HG03175 (cell line): ENCODE results near the gene PSMB3.

ENCODE experiments used
- ATAC-seq: cut with Tn5 transposase; IDR thresholded peaks from one replicate; pipeline ENCODE4 v1.9.1; 2021; ENCODE audit warnings: mild to moderate bottlenecking, moderate library complexity; ENCODE audit not compliant: unreplicated experiment

PSMB3 gene

DNA sequence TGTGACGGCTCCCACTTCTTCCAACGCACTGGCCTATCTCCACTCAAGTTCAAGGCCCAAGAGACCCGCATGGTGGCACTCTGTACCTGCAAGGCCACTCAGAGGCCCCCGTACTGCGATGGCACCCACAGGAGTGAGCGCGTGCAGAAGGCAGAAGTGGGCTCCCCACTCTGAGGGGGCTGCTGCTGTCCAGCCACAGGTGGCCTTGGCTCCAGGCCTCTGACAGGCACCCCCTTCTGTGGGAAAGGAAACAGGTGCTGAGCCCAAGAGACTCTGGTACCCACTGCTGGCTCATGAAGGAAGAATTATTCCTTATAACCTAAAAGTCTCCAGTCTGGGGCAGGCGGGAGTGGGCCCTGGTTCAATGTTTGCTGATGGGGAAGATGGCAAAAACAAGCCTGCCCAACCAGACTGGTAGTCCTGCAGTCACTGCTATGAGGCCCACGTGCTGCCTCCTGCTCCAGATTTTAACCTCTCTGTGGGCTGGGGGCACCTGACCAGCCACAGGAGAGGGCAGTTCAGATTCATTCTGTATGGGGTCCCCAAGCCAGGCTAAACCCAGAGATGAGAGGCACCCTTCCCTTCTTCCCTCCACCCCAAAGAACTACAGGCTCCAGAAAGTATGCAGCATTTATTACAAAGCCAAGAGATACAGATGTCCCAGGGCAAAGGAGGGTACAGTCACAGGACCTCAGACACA is 19.1 kb upstream of the PSMB3 start:
- ATAC-seq, result no peak

DNA sequence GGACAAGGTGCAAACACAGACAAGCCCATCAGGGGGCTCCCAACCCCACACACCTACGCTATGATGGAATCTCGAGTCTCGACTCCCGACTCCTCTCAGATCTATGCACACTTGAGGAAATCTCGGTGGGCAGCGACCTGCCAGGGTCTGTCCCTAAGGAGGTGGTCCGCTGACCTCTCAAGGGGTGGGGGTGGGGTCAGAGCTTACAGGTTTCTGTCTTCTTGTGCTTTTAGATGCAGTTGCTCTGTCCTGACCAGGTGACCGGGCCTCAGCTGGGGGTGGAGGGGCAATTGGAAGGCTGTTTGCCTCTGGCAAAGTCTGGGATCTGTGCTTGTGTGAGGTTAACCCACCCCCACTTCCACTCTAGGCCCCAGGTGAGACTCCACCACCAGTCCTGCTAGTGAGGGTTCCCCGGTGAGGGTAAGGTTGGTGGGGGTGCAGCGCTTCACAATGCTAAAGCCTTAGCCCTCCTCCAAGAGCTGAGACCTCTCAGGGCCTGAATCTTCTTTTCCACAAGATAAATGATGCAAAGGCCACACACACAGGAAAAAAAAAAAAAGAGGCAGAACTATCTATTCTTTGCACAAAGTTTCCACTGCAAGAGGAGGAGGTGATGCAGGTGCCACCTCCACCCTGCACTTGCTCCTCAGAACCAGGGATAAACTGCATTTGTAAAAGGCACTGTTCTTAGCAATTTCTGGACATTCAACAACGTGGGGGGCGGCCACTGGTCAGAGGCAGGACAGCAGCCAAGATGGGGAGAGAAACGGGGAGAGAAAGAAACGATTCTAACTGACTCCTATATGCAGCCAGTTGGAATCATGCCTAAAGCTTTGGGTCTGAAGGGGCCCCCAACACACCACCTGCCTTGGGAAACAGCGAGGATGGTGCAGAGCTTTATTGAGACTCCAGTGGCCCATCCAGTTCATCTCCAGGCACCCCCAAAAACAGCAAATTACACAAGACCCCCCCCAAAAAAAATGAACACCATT is 18.3 kb upstream of the PSMB3 start:
- ATAC-seq, result no peak

DNA sequence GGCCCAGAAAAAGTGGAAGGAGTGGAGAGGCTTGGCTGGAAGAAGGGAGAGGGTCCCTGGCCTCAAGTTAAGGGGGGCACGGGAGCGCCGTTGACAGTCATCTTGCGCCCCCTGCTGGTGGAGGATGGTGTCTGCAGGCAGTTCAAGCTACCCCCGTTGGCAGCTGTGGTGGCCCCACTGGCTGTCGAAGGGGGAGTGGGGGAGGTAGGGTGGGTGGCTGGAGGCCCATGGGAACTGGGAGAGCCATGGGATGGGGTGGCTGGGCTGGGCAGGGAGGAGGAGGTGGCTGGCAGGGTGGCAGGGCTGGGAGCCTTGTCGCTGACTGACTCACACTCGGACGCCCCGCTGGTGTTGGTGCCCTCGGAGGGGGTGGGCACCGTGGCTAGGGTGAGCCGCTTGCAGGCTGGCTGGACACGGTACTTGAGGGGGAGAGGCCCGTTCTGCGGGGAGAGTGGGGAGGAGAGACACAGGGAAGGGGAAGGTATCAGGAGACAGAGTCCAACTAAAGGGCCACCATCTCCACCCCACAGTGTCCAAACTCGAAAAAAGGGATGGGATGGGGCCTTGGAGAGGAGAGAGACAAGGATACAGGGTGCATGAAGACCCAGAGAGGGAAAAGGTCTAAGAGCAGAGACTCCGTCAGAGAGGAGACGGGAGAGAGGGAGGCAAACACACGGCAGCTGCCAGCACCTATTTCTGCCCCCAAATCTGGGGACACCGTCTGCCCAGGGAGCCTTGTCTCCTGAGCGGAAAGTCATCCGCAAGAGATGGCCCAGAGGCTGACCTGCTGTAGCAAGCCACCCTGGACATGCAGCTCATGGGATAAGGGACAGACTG is 17.2 kb upstream of the PSMB3 start:
- ATAC-seq, result no peak

DNA sequence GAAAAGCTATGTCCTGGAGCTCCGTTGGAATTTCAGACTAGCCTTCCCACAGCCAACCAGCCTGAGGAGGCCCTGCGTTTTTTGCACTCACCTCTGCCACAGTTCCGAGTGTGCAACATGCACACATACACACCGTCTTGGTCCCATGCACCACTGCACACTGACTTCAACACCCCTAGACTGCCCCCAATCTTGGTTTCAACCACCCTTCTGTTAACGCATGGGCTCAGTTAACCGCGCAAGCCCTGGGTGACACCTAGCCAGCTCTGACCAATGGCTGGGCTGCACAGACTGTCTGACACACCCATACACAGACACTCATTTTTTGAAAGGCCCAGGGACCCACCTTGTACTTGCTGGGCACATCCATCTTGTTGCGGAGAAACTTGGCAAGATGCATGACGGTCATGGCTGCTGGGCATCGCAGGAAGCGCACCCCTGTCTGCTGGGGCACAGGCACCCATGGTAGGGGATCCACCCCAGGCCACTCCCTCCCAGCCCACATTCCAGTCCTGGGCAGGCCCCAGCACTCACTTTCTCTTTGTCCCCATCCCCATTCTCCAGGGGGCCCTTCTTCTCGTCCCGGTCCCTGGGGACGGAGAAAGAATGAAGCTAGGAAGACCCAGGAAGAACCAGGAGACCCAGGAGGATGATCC is 14.4 kb upstream of the PSMB3 start:
- no peak for ATAC-seq

DNA sequence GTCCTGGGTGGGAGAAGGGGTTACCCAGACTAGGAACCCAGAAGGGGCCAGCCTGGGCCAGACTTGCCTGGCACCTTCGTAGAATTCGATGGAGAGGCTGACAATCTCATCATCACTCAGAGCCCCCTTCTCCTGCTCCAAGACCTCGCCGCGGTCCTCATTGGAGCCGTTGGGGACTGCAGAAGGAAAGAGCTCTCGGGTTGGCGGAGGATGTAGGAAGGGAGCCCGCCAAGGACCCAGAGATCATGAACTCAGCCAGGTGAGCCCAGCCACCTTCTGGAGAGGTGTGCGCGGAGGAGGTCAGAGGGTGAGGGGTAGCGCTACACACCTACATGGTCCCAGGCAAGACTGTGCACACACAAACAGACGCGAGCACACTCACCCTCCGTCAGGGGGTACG is 13.9 kb upstream of the PSMB3 start:
- ATAC-seq, result no peak

DNA sequence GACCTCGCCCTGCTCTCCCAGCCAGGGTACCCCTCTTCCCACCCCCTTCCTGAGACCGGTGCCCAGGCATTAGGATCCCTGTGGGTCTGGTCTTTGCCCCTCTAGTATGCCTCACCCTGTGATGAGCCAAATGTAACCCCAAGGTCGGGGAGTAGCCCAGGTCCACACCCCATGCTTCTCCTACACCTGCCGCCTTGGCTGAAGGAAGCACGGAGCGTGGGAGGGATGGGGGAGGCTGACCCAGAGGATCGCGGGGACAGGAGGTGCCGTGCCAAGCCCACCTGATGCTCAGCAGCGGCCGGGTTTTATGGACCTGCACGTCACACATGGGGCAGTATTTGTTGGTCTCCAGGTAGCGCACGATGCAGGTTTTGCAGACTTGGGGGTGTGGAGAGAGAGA is 13.2 kb upstream of the PSMB3 start:
- ATAC-seq, result no peak

DNA sequence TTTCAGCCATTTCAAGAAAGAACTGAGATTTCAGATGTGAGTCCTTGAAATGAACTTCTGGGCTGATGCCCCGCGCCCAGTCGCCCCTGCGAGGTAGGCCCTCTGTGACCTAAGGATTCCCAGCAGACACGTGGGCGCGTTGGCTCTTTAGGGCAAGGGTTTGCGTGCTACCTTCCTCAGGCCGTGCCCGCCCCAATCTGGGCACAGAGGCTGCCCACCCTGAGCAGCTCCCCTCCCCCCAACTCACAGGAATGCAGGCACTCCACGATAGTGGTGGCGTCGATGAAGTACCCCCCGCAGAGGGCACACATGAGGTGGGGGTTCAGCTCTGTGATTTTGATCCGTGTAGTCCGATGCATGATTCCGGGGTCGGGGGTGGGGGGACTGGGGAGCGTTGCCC is 12.5 kb upstream of the PSMB3 start:
- no peak for ATAC-seq

DNA sequence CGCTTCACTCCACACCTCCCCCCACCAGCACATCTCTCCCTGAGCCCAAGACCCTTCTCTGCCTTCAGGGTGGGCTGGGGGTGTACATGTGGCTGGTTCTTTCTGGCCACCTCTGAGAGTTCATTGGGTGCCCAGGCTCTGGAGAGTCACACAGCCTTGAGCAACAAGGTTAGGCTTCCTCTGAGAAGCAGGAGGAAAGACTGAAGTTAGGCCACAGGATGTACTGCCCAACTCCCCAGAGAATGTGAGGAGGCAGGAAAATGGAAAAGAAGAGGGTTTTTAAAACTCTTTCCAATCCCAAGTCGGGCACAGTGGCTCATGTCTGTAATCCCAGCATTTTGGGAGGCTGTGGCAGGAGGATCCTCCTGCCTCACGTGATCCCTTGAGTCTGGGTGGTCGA is 11.7 kb upstream of the PSMB3 start:
- ATAC-seq, result no peak

DNA sequence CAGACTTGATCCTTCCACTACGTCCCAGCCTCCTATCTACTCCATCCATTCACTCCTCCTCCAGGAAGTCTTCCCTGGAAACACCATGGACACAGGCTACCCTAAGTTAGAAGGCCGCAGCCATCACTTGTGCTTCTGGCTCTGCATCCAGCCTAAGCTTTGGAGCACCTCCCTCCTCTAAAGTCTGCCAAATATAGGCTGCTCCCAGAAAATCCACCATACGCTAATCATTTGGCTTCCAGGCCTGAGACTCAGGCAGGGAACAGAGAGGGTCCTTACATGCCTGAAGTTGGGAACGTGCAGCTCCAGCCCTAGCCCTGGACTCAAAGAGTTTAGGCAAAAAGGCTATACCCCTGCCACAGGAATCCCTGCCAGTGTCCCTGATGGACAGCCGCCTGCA is 11.1 kb upstream of the PSMB3 start:
- no peak for ATAC-seq

DNA sequence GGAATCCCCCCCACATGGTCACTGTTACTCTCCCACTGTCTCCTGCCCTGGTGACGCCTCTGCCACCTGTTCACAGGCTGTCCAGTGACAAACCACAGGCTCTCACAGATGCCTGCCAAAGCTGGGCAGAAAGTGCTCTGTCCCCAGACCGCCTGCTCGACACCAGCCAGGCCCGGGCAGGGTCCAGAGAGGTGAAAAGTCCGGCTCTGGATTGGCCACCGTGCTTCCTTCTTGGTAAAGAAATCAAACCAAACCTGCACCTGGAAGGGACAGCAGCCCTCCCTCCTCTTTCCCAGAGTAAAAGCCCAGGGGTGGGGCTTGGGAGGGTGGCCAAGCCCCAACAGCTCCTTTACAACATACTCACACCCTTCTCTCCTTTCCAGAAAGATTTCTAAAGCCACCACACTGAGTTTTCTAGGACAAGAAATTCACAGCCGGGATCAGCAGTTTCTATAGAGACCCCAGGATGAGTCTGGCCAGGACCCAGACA is 10.6 kb upstream of the PSMB3 start:
- ATAC-seq, result no peak

DNA sequence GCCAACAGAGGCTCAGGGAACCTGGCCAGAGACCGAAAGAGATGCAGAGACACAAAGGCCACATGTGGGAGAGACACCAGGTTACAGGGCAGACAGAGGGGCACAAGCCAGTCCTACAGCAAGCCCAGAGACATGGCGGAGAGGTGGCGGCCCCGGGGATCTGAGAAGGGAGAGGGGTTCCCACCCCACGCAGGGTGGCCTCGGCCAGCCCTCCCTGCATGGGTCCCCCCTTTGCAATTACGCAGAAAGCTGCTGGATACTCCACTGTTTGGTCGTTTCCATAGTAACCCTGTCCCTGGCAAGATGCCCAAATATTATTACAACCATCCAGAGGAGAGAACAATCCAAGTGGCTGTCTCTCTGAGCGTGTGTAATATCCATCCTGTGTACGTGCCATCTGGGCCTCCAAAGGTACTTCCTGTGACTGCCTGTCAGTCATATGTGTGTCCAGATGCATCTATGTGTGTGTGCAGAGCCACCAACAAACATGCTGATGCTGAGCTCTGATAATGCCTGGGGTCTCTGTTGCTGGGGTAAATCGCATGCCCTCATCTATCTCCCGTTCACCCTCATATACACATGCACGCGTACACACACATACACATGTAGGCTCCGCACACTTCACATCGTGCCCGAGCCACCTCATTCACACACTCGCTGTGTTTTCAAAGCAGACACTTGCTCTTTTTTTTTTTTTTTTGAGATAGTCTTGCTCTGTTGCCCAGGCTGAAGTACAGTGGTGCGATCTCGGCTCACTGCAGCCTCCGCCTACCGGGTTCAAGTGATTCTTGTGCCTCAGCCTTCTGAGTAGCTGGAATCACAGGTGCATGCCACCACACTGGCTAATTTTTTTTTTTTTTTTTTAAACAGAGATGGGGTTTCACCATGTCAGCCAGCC is 9.9 kb upstream of the PSMB3 start:
- no peak for ATAC-seq

DNA sequence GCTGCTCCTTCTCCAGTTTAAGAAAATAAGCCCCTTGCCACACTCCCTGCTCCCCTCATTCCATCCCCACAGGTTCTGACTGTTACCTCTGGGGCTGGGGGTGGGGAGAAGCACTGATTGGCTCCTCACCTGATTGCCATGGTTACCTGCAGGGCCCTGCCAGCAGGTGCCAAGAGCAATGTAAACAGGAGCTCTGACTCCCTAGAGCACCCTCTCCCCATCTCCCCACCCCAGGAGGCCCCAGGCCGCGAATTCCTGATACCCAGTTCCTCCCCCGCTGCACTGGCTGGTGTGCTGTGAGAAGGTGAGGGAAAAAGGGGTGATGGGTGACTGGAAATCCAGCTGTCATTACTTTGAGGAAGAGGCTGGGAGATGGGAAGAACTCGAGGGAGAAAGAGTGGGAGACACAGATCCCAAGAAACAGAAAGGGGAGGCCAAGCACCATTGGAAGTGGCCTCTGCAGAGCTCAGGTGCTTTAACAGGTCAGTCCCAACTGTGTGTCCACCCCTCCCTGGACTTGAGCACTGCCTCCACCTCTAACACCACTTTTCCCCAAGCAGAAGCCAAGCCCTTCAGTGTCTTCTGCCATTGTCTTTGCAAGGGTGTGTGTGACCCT is 8.9 kb upstream of the PSMB3 start:
- no peak for ATAC-seq

DNA sequence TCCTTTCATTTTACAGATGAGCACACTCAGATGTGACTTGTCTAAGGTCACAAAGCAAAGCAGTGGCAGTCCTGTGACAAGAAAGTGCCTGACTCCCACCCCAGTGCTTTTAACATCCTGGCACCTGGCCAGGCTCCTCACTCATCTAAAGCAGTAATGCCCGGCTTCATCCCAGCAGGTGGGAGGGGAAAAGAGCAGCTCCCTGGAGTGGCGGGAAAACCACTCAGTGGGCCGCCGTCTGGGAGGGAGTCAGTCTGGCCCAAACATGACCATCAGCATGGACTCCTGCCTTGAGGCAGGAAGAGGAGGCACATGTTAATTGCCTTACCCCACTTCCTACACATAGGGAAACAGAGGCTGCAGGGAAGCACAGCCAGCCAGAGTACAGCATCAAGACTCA is 7.0 kb upstream of the PSMB3 start:
- ATAC-seq, result no peak

DNA sequence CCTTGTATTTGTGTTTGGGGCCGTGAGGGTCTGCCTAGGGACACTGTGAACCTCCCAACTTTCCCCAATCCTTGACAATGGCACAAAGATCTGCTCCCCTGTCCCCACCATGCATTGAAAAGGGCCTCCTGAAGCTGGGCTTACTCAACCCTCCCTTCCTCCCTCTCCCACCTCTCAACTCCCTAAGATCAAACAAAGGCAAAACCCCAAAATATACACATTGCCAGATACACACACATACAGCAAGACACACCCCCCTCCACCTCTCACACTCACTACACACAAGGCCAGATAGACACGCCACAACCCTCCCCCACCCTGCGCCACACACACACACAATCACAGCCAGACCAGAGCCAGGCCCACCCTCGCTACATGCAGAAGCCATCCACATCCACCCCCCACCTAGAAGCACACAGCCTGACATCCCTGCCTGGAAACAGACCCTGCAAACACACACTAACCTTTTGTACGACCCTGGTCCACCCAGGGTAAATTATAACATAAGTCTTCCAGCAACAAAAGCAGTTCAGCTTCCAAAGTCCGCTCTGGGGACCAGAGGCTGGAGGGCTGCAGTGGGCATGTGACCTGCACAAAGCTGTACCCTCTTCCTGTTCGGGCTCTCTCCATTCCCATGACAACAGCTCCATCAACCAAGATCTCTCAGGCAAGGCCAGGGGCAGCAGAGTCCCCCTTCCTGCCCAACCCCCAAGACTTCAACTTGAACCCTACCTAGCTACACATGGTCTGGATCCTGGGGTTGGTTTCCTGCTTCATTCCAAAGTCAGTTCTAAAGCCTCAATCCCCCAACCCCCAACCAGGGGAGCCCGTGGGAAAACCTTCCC is 6.3 kb upstream of the PSMB3 start:
- ATAC-seq, result no peak

DNA sequence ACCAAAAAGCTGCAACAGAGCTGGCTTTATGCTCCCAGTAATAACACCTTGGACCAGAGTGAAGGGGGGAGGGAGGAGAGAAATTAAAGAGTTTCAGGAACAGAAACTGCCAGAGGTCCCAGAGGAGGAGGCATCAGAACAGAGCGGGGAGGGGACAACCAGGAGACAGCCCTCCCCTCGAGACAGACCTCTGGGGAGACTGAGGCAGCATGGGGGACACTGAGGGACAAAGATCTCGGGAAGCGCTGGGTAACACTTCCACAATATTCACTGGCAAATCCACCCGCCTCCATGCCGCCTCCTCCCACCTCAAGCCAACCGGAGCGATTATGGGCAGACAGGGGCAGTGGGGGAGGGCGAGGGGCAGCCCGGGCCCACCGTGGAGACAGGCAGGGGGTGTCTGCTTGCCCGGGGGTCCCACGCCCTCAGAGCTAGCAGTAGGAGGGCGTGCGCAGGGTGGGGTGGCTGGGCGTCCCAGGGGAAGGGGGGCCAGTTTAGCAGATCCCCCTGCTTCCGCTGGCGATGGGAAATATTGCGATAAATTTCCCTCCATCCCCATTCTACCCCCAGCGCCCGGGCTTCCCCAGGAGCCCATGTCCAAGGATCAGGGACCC is 5.6 kb upstream of the PSMB3 start:
- ATAC-seq, result no peak

DNA sequence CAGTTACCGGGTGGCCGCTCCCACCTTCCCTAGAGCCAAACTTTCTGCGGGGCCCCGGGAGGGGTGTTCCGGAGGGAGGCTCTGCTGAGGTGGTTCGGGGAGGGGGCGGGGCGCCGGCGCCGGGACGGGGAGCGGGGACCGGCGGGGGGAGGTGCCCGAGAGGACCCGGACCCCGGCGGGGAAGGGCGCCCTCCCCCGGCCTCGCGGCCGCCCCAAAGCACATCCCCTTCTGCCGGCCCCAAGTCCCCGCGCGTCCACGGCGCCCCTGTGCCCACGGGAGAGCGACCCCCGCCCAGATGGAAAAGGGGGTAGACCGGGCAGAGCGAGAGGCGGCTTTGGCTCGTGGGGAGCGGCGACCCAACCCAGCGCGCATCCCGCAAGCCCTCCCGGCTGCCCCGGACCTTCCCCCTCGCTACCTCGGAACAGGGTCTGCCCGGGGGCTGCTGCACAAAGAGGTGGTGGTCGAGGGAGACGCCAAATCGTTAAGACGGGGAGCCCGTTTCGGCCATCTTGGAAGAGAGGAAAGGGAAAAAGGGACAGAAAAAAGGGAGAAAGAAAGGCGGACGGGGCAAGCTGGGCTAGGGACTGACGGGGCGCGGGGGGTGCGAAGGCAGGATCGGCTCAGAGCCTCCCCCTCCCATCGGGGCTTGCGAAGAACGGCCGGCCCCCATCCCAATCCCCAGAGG is 4.9 kb upstream of the PSMB3 start:
- no peak for ATAC-seq

DNA sequence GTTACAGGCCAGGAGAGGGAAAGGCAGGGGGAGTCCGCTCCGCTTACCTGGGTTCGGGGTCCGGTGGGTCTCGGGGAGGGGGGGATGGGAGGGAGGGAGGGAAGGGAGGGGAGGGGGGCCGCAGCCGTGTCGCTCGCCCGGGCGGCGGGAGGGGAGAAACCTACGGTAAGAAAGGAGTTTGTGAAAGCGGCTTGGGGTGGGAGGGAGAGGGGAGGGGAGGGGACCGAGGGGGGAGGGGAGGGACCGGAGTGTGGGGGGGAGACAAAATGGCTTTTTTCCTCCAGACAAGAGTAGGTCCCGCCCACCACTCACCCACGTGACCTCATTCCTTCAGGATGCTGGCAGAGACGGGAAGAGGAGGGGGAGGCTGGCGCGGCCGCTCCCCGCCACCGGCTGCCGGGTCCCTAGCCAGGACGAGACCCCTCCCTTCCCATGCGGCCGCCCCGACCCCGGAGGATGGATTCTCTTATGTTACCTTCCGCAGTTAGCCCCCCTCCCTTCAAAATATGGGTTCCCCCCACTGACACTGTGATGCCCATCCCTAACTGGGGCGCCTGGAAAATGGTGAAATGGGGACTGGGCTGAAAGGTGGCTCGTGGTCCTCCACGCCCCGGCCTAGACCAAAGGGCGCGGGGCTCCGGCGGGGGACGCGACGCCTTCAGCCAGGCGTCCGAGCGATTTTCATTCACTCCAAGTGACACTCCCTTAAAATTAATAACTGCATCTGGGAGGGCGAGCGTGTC is 4.2 kb upstream of the PSMB3 start, which contains the start of gene PCGF2:
Gene PCGF2, minus strand, starts transcription at position 188 of the 743 bp plus-strand sequence. CDS start 7,934 bp downstream, outside the sequence.
- ATAC-seq, result no peak
